H1 (cell line): ENCODE results near the gene HLTF. TPM values are rescaled to one million over a fixed set of nuclear protein-coding genes. Genes with fewer than 3 reads are reported as not detected.

Experiments
- ASH2L ChIP-seq: fragments of 200-600, 300-600 bp; sonication (generic); IDR thresholded peaks from one replicate; pipeline ENCODE4 v1.7.1; 2017; ENCODE audit warnings: low read length
- KDM1A ChIP-seq: fragments of 200-600, 300-600 bp; sonication (generic); IDR thresholded peaks from 2 replicates; pipeline ENCODE4 v1.7.1; 2016; ENCODE audit warnings: mild to moderate bottlenecking, low read length, borderline replicate concordance
- TAF7 ChIP-seq: optimal IDR thresholded peaks from 2 replicates; pipeline ENCODE3; 2011; ENCODE audit warnings: low read depth, mild to moderate bottlenecking, inconsistent platforms, low read length, moderate library complexity, borderline replicate concordance
- YY1 ChIP-seq: IDR thresholded peaks from 2 replicates; pipeline ENCODE4 v1.6.1; 2011; ENCODE audit warnings: low read depth, mild to moderate bottlenecking, low read length
- ZNF274 ChIP-seq: IDR thresholded peaks from 2 replicates; pipeline ENCODE4 v1.7.0; 2012; ENCODE audit warnings: low read length, borderline replicate concordance; ENCODE audit errors: extremely low read depth
- polyA plus RNA-seq, 7 experiments: library from polyadenylated mRNA; depleted of rRNA in 3 of 7; stranded (reverse) in 5 of 7; unstranded in 2 of 7; fragments of >200 nt in 5 of 7; fragments of 200-250 nt in 2 of 7; gene quantifications; 1 replicate in 5 of 7; 2 replicates in 1 of 7; 4 replicates in 1 of 7; pipeline versions ENCODE4 v1.2.1 to v1.2.3, GENCODE V29; 2011 to 2013; ENCODE audit warnings: missing spikeins in 2 of 7, mixed read lengths in 2 of 7
- total RNA-seq: library from RNA; stranded (reverse); fragmentation: NEBNext Ultra II Directional; extraction: Animal tissue kit (Norgen Biotek cat#: 25700); gene quantifications from 2 replicates; pipeline ENCODE4 v1.2.1, GENCODE V29; 2021
- TF ChIP-seq, protein P1 (sequence below), 3 experiments: IDR thresholded peaks; 1 replicate in 2 of 3; 2 replicates in 1 of 3; pipeline versions ENCODE4 v1.5.1 to v1.6.1; 2011; ENCODE audit warnings: low read length in 3 of 3, mild to moderate bottlenecking in 3 of 3, inconsistent platforms in 2 of 3, low read depth in 1 of 3, moderate library complexity in 1 of 3; ENCODE audit not compliant: insufficient read depth in 1 of 3; ENCODE audit errors: control extremely low read depth in 1 of 3
- TF ChIP-seq, protein P2 (sequence below): fragments of 300-600 bp; sonication (generic); IDR thresholded peaks from 2 replicates; pipeline ENCODE4 v1.7.1; 2012; ENCODE audit warnings: low read length, moderate library complexity, mild to moderate bottlenecking, inconsistent platforms; ENCODE audit not compliant: insufficient replicate concordance
- TF ChIP-seq, protein P3 (sequence below): IDR thresholded peaks from 2 replicates; pipeline ENCODE4 v1.6.1; 2011; ENCODE audit warnings: low read depth, mild to moderate bottlenecking, low read length; ENCODE audit not compliant: insufficient read depth

The HLTF gene
- total and polyA plus RNA-seq, 2 of the 8 experiments (the other 6 are each of a cell fraction or from before 2014, with no cell fraction given) = 18.1 to 60.3 TPM

DNA sequence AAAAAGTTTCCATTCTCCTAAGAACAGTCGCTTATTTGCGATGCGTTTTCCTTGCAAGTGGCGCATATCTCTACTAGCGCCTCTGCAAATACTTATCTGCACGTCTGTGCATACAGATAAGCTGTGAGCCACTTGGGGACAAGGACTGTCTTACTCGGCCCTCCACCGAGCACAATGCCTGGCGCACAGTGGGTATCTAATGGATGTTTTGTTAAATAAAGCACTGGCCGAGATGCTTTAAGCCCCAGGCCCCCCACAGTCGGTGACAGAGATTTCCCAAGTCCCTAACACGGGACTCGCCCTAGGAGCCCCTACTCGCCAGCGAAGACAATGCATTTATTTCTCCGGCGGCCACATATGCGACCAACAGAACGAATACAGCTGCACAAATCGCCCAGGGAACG lies 503 bp downstream of the HLTF start (continued):
- TF ChIP-seq YY1 (no peak), KDM1A (no peak), TAF7 (no peak), ZNF274 (no peak), ASH2L (no peak)
- TF ChIP-seq, protein P1, sequence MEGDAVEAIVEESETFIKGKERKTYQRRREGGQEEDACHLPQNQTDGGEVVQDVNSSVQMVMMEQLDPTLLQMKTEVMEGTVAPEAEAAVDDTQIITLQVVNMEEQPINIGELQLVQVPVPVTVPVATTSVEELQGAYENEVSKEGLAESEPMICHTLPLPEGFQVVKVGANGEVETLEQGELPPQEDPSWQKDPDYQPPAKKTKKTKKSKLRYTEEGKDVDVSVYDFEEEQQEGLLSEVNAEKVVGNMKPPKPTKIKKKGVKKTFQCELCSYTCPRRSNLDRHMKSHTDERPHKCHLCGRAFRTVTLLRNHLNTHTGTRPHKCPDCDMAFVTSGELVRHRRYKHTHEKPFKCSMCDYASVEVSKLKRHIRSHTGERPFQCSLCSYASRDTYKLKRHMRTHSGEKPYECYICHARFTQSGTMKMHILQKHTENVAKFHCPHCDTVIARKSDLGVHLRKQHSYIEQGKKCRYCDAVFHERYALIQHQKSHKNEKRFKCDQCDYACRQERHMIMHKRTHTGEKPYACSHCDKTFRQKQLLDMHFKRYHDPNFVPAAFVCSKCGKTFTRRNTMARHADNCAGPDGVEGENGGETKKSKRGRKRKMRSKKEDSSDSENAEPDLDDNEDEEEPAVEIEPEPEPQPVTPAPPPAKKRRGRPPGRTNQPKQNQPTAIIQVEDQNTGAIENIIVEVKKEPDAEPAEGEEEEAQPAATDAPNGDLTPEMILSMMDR (IDR thresholded peaks at IDR 0.05; ENCODE audit: control extremely low read depth in 1 of 3, insufficient read depth in 1 of 3, low read depth in 1 of 3, low read length in 3 of 3) = no peak
- TF ChIP-seq, protein P2, sequence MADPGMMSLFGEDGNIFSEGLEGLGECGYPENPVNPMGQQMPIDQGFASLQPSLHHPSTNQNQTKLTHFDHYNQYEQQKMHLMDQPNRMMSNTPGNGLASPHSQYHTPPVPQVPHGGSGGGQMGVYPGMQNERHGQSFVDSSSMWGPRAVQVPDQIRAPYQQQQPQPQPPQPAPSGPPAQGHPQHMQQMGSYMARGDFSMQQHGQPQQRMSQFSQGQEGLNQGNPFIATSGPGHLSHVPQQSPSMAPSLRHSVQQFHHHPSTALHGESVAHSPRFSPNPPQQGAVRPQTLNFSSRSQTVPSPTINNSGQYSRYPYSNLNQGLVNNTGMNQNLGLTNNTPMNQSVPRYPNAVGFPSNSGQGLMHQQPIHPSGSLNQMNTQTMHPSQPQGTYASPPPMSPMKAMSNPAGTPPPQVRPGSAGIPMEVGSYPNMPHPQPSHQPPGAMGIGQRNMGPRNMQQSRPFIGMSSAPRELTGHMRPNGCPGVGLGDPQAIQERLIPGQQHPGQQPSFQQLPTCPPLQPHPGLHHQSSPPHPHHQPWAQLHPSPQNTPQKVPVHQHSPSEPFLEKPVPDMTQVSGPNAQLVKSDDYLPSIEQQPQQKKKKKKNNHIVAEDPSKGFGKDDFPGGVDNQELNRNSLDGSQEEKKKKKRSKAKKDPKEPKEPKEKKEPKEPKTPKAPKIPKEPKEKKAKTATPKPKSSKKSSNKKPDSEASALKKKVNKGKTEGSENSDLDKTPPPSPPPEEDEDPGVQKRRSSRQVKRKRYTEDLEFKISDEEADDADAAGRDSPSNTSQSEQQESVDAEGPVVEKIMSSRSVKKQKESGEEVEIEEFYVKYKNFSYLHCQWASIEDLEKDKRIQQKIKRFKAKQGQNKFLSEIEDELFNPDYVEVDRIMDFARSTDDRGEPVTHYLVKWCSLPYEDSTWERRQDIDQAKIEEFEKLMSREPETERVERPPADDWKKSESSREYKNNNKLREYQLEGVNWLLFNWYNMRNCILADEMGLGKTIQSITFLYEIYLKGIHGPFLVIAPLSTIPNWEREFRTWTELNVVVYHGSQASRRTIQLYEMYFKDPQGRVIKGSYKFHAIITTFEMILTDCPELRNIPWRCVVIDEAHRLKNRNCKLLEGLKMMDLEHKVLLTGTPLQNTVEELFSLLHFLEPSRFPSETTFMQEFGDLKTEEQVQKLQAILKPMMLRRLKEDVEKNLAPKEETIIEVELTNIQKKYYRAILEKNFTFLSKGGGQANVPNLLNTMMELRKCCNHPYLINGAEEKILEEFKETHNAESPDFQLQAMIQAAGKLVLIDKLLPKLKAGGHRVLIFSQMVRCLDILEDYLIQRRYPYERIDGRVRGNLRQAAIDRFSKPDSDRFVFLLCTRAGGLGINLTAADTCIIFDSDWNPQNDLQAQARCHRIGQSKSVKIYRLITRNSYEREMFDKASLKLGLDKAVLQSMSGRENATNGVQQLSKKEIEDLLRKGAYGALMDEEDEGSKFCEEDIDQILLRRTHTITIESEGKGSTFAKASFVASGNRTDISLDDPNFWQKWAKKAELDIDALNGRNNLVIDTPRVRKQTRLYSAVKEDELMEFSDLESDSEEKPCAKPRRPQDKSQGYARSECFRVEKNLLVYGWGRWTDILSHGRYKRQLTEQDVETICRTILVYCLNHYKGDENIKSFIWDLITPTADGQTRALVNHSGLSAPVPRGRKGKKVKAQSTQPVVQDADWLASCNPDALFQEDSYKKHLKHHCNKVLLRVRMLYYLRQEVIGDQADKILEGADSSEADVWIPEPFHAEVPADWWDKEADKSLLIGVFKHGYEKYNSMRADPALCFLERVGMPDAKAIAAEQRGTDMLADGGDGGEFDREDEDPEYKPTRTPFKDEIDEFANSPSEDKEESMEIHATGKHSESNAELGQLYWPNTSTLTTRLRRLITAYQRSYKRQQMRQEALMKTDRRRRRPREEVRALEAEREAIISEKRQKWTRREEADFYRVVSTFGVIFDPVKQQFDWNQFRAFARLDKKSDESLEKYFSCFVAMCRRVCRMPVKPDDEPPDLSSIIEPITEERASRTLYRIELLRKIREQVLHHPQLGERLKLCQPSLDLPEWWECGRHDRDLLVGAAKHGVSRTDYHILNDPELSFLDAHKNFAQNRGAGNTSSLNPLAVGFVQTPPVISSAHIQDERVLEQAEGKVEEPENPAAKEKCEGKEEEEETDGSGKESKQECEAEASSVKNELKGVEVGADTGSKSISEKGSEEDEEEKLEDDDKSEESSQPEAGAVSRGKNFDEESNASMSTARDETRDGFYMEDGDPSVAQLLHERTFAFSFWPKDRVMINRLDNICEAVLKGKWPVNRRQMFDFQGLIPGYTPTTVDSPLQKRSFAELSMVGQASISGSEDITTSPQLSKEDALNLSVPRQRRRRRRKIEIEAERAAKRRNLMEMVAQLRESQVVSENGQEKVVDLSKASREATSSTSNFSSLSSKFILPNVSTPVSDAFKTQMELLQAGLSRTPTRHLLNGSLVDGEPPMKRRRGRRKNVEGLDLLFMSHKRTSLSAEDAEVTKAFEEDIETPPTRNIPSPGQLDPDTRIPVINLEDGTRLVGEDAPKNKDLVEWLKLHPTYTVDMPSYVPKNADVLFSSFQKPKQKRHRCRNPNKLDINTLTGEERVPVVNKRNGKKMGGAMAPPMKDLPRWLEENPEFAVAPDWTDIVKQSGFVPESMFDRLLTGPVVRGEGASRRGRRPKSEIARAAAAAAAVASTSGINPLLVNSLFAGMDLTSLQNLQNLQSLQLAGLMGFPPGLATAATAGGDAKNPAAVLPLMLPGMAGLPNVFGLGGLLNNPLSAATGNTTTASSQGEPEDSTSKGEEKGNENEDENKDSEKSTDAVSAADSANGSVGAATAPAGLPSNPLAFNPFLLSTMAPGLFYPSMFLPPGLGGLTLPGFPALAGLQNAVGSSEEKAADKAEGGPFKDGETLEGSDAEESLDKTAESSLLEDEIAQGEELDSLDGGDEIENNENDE = no peak
- TF ChIP-seq, protein P3, sequence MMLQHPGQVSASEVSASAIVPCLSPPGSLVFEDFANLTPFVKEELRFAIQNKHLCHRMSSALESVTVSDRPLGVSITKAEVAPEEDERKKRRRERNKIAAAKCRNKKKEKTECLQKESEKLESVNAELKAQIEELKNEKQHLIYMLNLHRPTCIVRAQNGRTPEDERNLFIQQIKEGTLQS = no peak
